ENCODE results near the gene DNAJC1. TPM values are rescaled to one million over a fixed set of nuclear protein-coding genes. Genes with fewer than 3 reads are reported as not detected.
"Not testable (repeated sequence)": the region's sequence is repeated elsewhere in the genome, so short reads cannot be mapped to it uniquely, and the experiment has no call there.

Gene DNAJC1
- total and polyA plus RNA-seq, 4 experiments from 2014 or later: 13.0 to 22.0 (median 15.8) TPM

DNA sequence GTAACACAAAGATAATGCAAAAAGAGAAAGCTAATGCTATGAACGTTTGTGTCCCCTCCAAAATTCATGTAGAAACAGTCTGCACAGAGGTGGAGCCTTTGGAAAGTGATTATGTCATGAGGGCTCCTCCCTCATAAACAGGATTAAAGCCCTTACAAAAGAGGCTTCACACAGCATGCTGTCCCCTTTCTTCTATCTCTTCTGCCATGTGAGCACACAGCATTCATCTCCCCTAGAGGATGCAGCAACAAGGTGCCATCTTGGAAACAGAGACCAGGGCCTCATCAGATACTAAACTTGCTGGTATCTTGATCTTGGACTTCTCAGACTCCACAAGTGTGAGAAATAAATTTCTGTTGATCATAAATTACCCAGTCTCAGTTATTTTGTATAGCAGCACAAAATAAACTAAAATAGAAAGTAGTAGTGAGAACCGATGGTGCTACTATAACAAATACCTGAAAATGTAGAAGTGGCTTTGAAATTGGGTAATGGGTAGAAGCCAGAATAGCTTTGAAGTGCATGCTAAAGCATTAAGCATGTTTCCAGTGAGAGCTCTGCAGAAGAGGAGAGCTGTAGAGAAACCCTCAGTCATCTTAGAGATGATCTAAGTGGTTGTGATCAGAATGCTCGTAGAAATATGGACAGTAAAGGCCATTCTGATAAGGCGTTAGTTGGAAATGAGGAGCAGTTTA, 108.7 kb downstream of the DNAJC1 start:
- Mint-ChIP-seq H3K9me3 (peaks cover 0 to 43% (median 27%) of the 10 kb centered on the region in 8 donors), H3K27me3 (no peaks in the 10 kb centered on the region), H3K4me1 (peaks cover 2 to 16% (median 12%) of the 10 kb centered on the region in 4 donors), H3K27ac (peak overlapping the region in 1 of 7 donors; percentile 53), H3K36me3 (peaks cover 55 to 73% of the 10 kb centered on the region in 2 donors), H3K4me3 (no peak overlapping the region)
- Histone ChIP-seq H3K27me3 (ENCODE audit: insufficient read depth, low read length) (no peaks in the 10 kb centered on the region), H3K36me3 (ENCODE audit: insufficient read depth, low read length) (no peaks in the 10 kb centered on the region), H3K4me1 (ENCODE audit: insufficient read depth, low read length) (peaks cover 8% of the 10 kb centered on the region), H3K9me3 (ENCODE audit: control insufficient read depth in 1 of 2, low read length in 2 of 2) (no peaks in the 10 kb centered on the region), H3K4me3 (ENCODE audit: low read length in 2 of 2) (no peak overlapping the region), H3K27ac (ENCODE audit: low read depth, low read length) (no peak overlapping the region)
- POLR2A ChIA-PET (ENCODE audit: partially characterized antibody): no interaction called here
- intact Hi-C loops (cut with micrococcal nuclease): no loop called here
- DNase-seq: no peak
- CTCF ChIA-PET (ENCODE audit: partially characterized antibody): no interaction called here

- peak overlapping the region in 1 of 7 donors; percentile 86 for H3K27ac Mint-ChIP-seq
- H3K4me1 Mint-ChIP-seq: peaks cover 21 to 47% (median 33%) of the 10 kb centered on the region in 4 donors
- intact Hi-C loops (cut with micrococcal nuclease): no loop called here
- ChIA-PET POLR2A (ENCODE audit: partially characterized antibody) (no interaction called here), CTCF (ENCODE audit: partially characterized antibody) (no interaction called here)
- peaks cover 44 to 59% of the 10 kb centered on the region in 2 donors for H3K36me3 Mint-ChIP-seq
- H3K4me1 ChIP-seq (ENCODE audit: insufficient read depth, low read length): peaks cover 23% of the 10 kb centered on the region
- no peaks in the 10 kb centered on the region for H3K9me3 ChIP-seq (ENCODE audit: control insufficient read depth in 1 of 2, low read length in 2 of 2)
- no peak overlapping the region for H3K27ac ChIP-seq (ENCODE audit: low read depth, low read length)
- H3K36me3 ChIP-seq (ENCODE audit: insufficient read depth, low read length): no peaks in the 10 kb centered on the region
- peak overlapping the region in 3 of 8 donors; percentile 21 to 44 (median 29) for H3K4me3 Mint-ChIP-seq
- no peaks in the 10 kb centered on the region for H3K27me3 Mint-ChIP-seq
- no peak overlapping the region for H3K4me3 ChIP-seq (ENCODE audit: low read length in 2 of 2)
- H3K9me3 Mint-ChIP-seq: peaks cover 0 to 43% (median 30%) of the 10 kb centered on the region in 8 donors
- DNase-seq: no peak
- H3K27me3 ChIP-seq (ENCODE audit: insufficient read depth, low read length): no peaks in the 10 kb centered on the region
Observed at GRCh38 chr10:21891439-21891838, 112.1 kb downstream of the DNAJC1 start.

DNA sequence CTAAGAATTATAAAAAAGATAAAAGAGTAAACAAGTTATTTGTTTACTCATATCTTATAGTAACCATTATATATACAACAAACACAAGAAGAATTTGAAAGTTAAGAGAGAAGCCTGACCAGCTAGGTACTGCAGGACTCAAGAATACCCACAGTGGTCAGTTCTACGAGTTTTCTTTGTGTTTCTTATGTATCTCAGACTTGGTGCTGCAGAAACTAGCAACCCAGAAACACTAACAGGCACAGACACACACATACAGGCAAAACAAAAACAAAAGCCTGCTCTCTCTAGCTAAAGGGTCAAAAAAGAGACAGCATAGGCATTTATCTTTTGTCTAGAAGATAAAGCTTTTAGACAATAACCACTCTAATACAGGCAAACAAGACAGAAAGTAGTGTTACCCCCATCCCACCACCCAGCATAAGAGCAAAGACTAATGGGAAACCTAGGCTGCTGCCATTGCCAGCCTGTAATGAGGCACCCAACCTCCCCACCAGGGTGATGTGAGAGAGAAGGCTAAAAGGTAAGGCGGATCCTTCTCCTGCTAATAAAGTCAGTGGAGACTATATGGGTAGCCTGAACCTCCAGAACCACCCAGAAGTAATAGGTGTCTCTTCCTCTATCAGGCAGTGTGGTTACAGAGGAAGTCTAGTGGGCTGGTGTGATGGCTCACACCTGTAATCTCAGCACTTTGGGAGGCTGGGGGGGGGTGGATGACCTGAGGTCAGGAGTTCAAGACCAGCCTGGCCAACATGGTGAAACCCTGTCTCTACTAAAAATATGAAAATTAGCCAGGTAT, 113.9 kb downstream of the DNAJC1 start:
- no peak overlapping the region for H3K27ac ChIP-seq (ENCODE audit: low read depth, low read length)

DNA sequence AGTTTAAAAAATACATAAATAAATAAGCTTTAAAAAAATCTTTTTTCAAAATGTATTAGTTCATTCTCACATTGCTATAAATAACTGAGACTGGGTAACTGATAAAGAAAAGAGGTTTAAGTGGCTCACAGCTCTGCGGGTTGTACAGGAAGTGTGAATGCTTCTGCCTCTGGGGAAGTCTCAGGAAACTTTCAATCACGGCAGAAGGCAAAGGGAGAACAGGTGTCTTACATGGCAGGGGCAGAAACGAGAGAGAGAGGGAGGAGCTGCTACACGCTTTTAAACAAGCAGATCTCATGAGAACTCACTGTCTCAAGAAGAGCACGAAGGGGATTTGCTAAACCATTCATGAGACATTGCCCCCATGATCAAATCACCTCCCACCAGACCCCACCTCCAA, 114.6 kb downstream of the DNAJC1 start:
- Histone ChIP-seq H3K4me1 (ENCODE audit: insufficient read depth, low read length) (peaks cover 23% of the 10 kb centered on the region), H3K4me3 (ENCODE audit: low read length in 2 of 2) (no peak overlapping the region), H3K9me3 (ENCODE audit: control insufficient read depth in 1 of 2, low read length in 2 of 2) (no peaks in the 10 kb centered on the region), H3K36me3 (ENCODE audit: insufficient read depth, low read length) (no peaks in the 10 kb centered on the region), H3K27ac (ENCODE audit: low read depth, low read length) (no peak overlapping the region), H3K27me3 (ENCODE audit: insufficient read depth, low read length) (no peaks in the 10 kb centered on the region)
- H3K36me3 Mint-ChIP-seq: peaks cover 35 to 56% of the 10 kb centered on the region in 2 donors
- no peaks in the 10 kb centered on the region for H3K27me3 Mint-ChIP-seq
- intact Hi-C loops (cut with micrococcal nuclease): no loop called here
- CTCF ChIA-PET (ENCODE audit: partially characterized antibody): no interaction called here
- POLR2A ChIA-PET (ENCODE audit: partially characterized antibody): interaction anchor here (1.3 kb wide), 1 partner anchor 355 kb away, joined by 3 read pairs; no protein-coding TSS in a partner anchor
- peaks cover 4 to 48% (median 38%) of the 10 kb centered on the region in 8 donors for H3K9me3 Mint-ChIP-seq
- DNase-seq: peak in 3 of 5 donors; percentile 4 to 42 (median 16)
- H3K4me1 Mint-ChIP-seq: peaks cover 25 to 52% (median 38%) of the 10 kb centered on the region in 4 donors
- H3K27ac Mint-ChIP-seq: peak overlapping the region in 3 of 7 donors; percentile 5 to 65 (median 16)
- H3K4me3 Mint-ChIP-seq: peak overlapping the region; percentile 18 to 84 (median 52)

More for the DNA sequence above, 113.9 kb downstream of the DNAJC1 start:
- peaks cover 38 to 63% of the 10 kb centered on the region in 2 donors for H3K36me3 Mint-ChIP-seq
- peaks cover 23% of the 10 kb centered on the region for H3K4me1 ChIP-seq (ENCODE audit: insufficient read depth, low read length)
- POLR2A ChIA-PET (ENCODE audit: partially characterized antibody): no interaction called here
- H3K4me1 Mint-ChIP-seq: peaks cover 25 to 52% (median 38%) of the 10 kb centered on the region in 4 donors
- no peaks in the 10 kb centered on the region for H3K9me3 ChIP-seq (ENCODE audit: control insufficient read depth in 1 of 2, low read length in 2 of 2)
- no peaks in the 10 kb centered on the region for H3K36me3 ChIP-seq (ENCODE audit: insufficient read depth, low read length)
- peaks cover 4 to 53% (median 43%) of the 10 kb centered on the region in 8 donors for H3K9me3 Mint-ChIP-seq
- no peak overlapping the region for H3K4me3 ChIP-seq (ENCODE audit: low read length in 2 of 2)
- no peaks in the 10 kb centered on the region for H3K27me3 Mint-ChIP-seq
- no peaks in the 10 kb centered on the region for H3K27me3 ChIP-seq (ENCODE audit: insufficient read depth, low read length)
- CTCF ChIA-PET (ENCODE audit: partially characterized antibody): interaction anchor here (0.6 kb wide), 1 partner anchor 131 kb away, joined by 3 read pairs; no protein-coding TSS in a partner anchor
- intact Hi-C loops (cut with micrococcal nuclease): no loop called here
- peak overlapping the region in 3 of 8 donors; percentile 3 to 32 (median 7) for H3K4me3 Mint-ChIP-seq
- DNase-seq: no peak
- H3K27ac Mint-ChIP-seq: no peak overlapping the region

- peaks cover 37 to 40% of the 10 kb centered on the region in 2 donors for H3K36me3 Mint-ChIP-seq
- peaks cover 22 to 44% (median 32%) of the 10 kb centered on the region in 4 donors for H3K4me1 Mint-ChIP-seq
Observed at GRCh38 chr10:21885940-21886339, 117.6 kb downstream of the DNAJC1 start.

DNA sequence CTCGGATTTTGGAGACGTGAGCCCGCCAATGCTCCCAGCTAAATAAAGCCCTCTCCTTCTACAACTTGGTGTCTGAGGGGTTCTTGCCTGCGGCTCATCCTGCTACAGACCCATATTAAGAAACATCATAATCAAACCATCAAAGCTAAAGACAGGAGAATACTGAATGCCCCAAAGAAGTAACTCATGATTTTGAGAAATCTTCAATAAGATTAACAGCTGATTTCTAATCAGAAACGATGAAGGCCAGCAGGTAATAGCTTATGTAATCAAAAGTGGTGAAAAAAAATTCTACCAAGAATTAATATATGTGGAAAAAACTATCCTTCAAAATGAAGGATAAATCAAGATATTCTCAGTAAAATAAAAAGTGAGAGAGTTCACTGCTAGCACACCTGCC, 130.3 kb downstream of the DNAJC1 start:
- intact Hi-C loops (cut with micrococcal nuclease): no loop called here
- H3K4me3 Mint-ChIP-seq: no peak overlapping the region
- H3K4me1 Mint-ChIP-seq: peaks cover 0 to 4% (median 0%) of the 10 kb centered on the region in 4 donors
- H3K27ac ChIP-seq (ENCODE audit: low read depth, low read length): no peak overlapping the region
- no peaks in the 10 kb centered on the region for H3K36me3 ChIP-seq (ENCODE audit: insufficient read depth, low read length)
- H3K27me3 ChIP-seq (ENCODE audit: insufficient read depth, low read length): no peaks in the 10 kb centered on the region
- peaks cover 57 to 58% of the 10 kb centered on the region in 2 donors for H3K36me3 Mint-ChIP-seq
- peak overlapping the region in 1 of 7 donors; percentile 74 for H3K27ac Mint-ChIP-seq
- H3K9me3 Mint-ChIP-seq: peaks cover 0 to 34% (median 20%) of the 10 kb centered on the region in 8 donors
- ChIA-PET CTCF (ENCODE audit: partially characterized antibody) (interaction anchor here (1.4 kb wide), 1 partner anchor 10 kb away, joined by 3 read pairs; no protein-coding TSS in a partner anchor), POLR2A (ENCODE audit: partially characterized antibody) (no interaction called here)
- H3K9me3 ChIP-seq (ENCODE audit: control insufficient read depth in 1 of 2, low read length in 2 of 2): no peaks in the 10 kb centered on the region
- no peak for DNase-seq
- no peaks in the 10 kb centered on the region for H3K27me3 Mint-ChIP-seq
- no peaks in the 10 kb centered on the region for H3K4me1 ChIP-seq (ENCODE audit: insufficient read depth, low read length)
- no peak overlapping the region for H3K4me3 ChIP-seq (ENCODE audit: low read length in 2 of 2)

More at GRCh38 chr10:21885940-21886339, 117.6 kb downstream of the DNAJC1 start:
- Histone ChIP-seq H3K36me3 (ENCODE audit: insufficient read depth, low read length) (no peaks in the 10 kb centered on the region), H3K27me3 (ENCODE audit: insufficient read depth, low read length) (no peaks in the 10 kb centered on the region), H3K9me3 (ENCODE audit: control insufficient read depth in 1 of 2, low read length in 2 of 2) (no peaks in the 10 kb centered on the region), H3K4me3 (ENCODE audit: low read length in 2 of 2) (no peak overlapping the region), H3K27ac (ENCODE audit: low read depth, low read length) (no peak overlapping the region), H3K4me1 (ENCODE audit: insufficient read depth, low read length) (peaks cover 23% of the 10 kb centered on the region)
- Mint-ChIP-seq H3K27ac (no peak overlapping the region), H3K4me3 (no peak overlapping the region), H3K9me3 (peaks cover 4 to 27% (median 16%) of the 10 kb centered on the region in 8 donors), H3K27me3 (no peaks in the 10 kb centered on the region)
- ChIA-PET POLR2A (ENCODE audit: partially characterized antibody) (no interaction called here), CTCF (ENCODE audit: partially characterized antibody) (no interaction called here)
- DNase-seq: no peak
- intact Hi-C loops (cut with micrococcal nuclease): no loop called here

DNA sequence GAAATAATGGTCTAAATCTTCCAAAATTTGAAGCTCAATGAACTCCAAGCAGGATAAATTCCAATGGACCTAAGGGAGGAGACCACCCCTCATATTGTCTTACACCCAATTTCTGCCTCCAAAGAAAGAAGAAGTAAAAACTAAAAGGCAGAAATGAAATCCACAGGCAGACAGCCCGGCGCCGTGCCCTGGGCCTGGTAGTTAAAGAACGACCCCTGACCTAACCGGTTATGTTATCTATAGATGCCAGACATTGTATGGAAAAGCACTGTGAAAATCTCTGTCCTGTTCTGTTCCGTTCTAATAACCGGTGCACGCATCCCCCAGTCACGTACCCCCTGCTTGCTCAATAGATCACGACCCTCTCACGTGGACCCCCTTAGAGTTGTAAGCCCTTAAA, 130.8 kb downstream of the DNAJC1 start:
- CTCF ChIA-PET (ENCODE audit: partially characterized antibody); H3K4me1 Mint-ChIP-seq: not testable (repeated sequence)

More for the DNA sequence above, 130.8 kb downstream of the DNAJC1 start:
- H3K36me3 ChIP-seq (ENCODE audit: insufficient read depth, low read length); H3K4me3 Mint-ChIP-seq; H3K9me3 ChIP-seq (ENCODE audit: control insufficient read depth in 1 of 2, low read length in 2 of 2); intact Hi-C loops (cut with micrococcal nuclease); H3K27ac ChIP-seq (ENCODE audit: low read depth, low read length); H3K4me1 ChIP-seq (ENCODE audit: insufficient read depth, low read length); H3K27me3 ChIP-seq (ENCODE audit: insufficient read depth, low read length); H3K4me3 ChIP-seq (ENCODE audit: low read length in 2 of 2); POLR2A ChIA-PET (ENCODE audit: partially characterized antibody); DNase-seq; H3K27me3 Mint-ChIP-seq: not testable (repeated sequence)
- Mint-ChIP-seq H3K27ac (peak overlapping the region in 1 of 7 donors; percentile 74), H3K9me3 (peaks cover 0 to 34% (median 20%) of the 10 kb centered on the region in 8 donors), H3K36me3 (peaks cover 53 to 55% of the 10 kb centered on the region in 2 donors)
